ENCODE data around the gene OTOA.
"Not testable (repeated sequence)": the region's sequence is repeated elsewhere in the genome, so short reads cannot be mapped to it uniquely, and the experiment has no call there.

The OTOA gene

GRCh38 chr16:21720533-21720932, 56.8 kb downstream of the OTOA start:
- no peak for DNase-seq (ENCODE audit: low read depth, low spot score)

- DNase-seq (ENCODE audit: low read depth, low spot score), result no peak
Observed at GRCh38 chr16:21722771-21723455, 59.1 kb downstream of the OTOA start.

DNA sequence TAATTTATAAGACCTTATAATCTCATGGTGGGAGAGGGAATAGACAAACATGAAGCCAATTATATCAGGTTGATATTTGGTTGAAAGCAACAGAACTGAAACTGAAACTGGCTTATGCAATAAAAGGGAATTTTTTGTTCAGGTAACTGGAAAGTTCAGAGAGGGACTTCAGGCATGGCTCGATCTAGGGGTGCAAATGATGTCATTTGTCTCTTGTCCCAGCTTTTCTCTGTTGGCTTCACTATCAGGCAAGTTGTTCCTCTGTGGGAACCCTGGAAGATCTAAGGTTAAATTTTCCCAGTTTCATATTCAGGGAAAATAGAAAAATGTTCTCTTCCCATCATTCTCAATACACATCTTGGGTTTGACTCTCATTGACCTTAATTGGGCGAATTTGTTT, 59.8 kb downstream of the OTOA start:
- DNase-seq (ENCODE audit: low read depth, low spot score), result no peak

GRCh38 chr16:21727344-21727743, 63.6 kb downstream of the OTOA start:
- DNase-seq (ENCODE audit: low read depth, low spot score), result no peak

GRCh38 chr16:21731233-21731632, 67.5 kb downstream of the OTOA start:
- not testable (repeated sequence) for DNase-seq (ENCODE audit: low read depth, low spot score)

DNA sequence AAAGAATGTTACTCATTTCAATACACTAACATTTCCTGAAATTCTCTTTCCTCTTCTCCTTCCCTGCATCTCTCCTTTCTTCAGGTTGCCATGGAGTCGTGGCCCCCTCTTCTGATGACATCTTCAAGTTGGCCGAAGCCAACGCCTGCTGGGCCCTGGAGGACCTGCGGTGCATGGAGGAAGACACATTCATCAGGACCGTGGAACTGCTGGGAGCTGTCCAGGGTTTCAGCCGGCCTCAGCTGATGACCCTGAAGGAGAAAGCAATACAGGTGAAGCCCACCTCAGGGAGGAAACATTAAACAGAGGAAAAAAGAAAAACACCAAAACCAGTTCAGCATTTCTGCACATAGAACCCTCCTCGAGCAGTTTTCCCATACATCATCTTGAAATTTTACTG, 76.9 kb downstream of the OTOA start:
- not testable (repeated sequence) for DNase-seq (ENCODE audit: low read depth, low spot score)

DNA sequence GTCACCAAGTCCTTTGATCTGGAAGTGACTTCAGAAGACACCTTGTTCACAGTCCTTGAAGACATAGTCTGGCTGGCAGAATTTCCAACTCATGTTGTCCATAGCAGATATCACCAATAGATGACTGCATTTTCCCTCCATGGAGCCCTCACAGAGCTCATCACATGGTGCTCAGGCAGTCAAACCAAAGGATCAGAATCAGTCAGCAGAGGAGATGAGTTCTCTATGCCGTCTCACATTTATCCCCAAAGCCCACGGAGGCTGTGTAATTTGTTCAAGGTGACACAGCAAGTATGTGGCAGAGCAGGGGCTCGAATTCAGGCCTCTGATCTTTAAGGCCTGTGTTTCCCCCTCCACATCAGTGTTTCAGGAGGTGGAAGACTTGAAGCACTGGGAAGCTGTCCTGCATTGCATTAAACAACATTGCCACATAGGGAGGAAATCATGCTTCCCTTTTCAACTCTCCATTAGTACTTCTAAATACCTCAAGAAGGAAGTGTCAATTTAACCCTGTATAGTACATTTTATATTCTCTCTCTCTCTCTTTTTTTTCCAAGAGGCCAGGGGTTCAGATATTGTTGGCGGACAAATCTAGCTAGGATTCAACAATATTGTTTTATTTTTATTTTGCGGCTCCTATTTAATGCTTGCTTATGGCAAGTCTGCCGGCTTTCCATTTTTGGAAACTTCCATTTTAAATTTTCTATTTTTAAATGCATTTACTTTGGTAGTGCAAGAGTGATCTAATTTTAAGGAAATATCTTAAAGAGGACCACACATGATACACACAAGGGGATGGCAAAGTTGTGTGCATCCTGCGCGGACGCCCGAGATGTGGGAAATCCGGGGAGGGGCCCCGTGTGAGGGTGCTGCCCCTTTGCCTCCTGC, 92.7 kb downstream of the OTOA start:
- DNase-seq (ENCODE audit: low read depth, low spot score), result not testable (repeated sequence)

DNA sequence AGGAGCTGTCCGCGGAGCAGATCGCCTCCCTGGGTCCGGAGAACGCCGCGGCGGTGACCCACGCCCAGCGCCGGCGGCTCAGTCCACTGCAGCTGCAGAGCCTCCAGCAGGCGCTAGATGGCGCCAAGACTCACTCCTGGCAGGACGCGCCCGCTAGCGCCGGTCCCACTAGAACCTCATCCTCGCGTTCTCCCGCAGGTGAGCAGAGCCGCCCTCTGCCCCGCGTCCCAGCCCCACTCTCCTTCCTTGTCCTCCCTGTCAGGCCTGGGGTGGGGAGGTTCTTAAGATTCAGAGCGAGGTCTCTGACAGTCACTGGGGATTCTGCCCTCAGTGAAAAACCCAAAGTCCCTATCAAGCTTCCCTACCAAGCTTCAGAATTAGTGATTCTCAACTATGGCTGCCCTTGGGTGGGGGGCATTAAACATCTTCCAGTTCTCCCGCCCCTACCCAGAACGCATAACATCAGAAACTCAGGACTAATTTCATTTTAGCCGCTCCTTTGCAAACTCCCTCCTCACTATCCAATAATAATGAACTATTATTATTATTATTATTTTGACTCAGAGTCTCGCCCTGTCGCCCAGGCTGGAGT, 93.4 kb downstream of the OTOA start:
- DNase-seq (ENCODE audit: low read depth, low spot score), result not testable (repeated sequence)

GRCh38 chr16:21768280-21768679, 104.5 kb downstream of the OTOA start:
- not testable (repeated sequence) for DNase-seq (ENCODE audit: low read depth, low spot score)

DNA sequence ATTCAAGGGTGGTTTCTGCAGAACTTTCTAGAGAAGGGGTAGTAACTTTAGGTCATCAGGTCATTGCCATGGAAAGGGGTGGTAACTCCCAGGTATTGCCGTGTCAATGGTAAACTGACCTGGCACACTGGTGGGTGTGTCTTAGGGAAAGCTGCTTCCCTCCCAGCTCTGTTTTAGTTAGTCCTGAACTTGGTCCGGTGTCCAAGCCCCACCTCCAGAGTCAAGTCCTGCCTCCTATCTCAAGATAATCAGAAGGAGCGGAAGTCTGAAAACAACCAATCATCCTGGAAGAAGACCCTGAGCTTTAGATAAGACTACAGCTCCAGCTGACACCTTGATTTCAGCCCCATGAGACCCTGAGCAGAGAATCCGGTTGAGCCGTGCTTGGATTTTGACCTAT, 105.0 kb downstream of the OTOA start:
- not testable (repeated sequence) for DNase-seq (ENCODE audit: low read depth, low spot score)

DNA sequence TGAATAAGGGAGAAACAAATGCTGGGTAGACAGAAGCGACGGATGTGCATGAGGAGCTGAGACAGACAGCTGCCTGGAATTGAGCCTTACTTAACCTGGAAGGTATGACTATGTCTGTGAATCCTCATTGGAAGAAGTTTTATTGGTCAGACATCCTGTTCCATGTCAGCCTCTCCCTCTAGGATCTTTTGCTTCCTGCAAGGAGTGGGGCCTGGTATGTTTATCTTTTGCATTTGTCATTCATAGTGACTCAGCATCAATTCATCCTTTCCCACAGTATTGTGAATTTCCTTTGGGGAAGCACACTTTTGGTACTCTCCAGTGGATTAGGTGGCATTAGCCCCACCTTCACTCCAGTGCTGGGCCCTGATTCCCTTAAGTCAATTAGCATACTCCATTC, 105.5 kb downstream of the OTOA start:
- not testable (repeated sequence) for DNase-seq (ENCODE audit: low read depth, low spot score)

- not testable (repeated sequence) for DNase-seq (ENCODE audit: low read depth, low spot score)
Observed at GRCh38 chr16:21770584-21770983, 106.8 kb downstream of the OTOA start.

GRCh38 chr16:21772547-21773206, 108.9 kb downstream of the OTOA start:
- not testable (repeated sequence) for DNase-seq (ENCODE audit: low read depth, low spot score)

DNA sequence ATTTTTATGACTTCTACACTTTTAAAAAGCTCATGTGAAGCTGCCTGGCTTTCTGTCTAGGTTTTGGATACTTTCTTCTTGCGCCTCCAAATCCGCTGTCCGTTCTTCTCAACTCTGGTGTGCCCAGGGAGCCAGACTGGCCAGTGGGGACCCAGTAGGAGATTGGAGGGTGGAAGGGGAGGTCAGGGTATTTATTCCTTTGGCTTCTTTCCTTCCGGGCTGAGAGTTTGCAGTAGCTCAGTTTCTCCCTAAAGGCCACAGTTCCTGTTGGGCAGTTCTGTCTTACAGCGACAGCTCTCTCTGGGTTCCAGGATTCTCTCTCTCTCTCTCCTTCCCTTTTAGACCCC, 109.4 kb downstream of the OTOA start:
- not testable (repeated sequence) for DNase-seq (ENCODE audit: low read depth, low spot score)

- DNase-seq (ENCODE audit: low read depth, low spot score), result not testable (repeated sequence)
Observed at GRCh38 chr16:21780525-21780924, 116.8 kb downstream of the OTOA start.

DNA sequence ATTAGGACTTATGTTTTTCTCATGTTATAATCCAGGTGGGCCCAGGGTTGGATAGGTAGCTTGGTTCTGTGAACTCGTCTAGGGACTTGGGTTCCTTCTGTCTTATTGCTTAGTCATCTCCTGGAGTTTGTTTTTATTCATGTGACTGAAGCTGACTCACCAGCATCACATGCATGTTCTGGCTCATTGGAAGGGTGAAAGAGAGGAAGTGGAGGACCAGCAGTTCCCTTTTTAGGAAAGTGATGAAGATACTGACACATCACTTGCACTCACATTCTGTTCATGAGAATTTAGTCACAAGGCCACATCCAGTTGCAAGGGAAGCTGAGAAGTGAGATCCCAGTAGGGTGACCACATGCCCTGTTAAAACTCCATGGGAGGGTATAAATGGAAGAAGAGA, 126.7 kb downstream of the OTOA start:
- not testable (repeated sequence) for DNase-seq (ENCODE audit: low read depth, low spot score)

DNA sequence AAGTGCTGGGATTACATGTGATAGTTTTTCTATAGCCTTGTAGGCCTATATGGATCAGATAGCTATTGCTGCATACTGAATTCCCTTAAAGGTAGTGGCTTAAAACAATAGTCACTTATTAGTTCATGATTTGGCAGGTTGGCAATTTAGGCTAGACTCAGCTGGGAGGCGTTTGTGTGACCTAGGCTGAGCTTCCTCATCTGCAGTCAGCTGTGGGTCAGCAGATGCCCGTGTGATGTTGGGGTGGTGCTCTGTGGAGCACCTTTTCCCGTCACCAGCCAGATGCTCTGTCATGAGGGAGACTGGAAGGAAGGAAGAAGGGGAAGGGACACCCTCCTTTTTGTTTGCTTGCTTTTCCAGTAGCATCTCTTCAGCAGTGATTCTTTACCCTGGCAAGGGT, 129.5 kb downstream of the OTOA start:
- not testable (repeated sequence) for DNase-seq (ENCODE audit: low read depth, low spot score)

DNA sequence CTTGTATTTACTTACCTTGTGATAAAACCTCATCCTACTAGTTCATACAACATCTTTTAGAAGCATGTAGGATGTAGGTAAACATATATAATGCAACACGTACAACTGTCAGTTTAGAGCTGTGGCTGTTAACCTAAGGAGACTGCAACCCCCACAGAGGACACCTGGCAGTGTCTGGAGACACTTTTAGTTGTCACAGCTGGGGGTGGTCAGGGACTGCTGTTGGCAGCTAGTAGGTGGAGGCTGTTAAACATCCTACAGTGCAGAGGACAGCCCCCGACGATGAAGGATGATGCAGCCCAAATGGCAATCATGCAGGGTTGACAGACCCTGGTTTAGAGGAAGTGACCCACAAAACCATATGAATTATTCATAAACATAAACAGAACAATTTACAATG, 134.8 kb downstream of the OTOA start:
- not testable (repeated sequence) for DNase-seq (ENCODE audit: low read depth, low spot score)

DNA sequence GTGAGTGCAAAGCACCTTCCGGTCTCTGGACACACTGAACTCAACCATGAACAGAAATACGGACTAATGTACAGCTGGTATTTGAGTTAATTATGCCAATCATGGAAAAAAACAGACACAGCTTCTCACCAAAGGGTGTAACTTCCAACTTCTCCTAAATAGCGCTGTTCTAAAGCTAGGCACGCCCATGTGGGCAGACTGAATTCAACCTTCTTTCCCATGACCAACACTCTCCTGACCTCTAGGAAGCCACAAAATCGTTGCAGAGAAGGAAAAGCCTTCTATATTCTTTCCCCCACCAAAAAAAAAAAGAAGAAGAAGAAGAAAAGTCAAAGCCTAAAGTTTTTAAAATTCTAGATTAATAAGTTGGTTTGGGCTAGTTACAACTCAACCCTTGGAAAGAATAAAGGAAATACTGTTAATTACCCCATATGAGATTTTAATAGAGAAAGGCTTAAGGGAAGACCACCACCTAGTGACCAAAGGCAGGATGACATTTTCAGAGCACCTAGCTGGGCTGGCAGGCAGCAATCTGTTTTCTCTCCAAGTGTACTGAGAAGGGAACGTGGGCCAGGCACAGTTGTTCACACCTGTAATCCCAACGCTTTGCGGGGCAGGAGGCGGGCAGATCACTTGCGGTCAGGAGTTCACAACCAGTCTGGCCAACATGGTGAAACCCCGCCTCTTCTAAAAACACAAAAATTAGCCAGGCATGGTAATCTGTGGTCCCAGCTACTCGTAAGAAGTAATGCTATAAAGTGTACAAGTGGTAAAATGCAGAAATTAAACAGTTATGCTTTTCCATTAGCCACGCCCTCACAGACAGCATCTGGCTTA, 138.0 kb downstream of the OTOA start:
- DNase-seq (ENCODE audit: low read depth, low spot score), result not testable (repeated sequence)

- DNase-seq (ENCODE audit: low read depth, low spot score), result not testable (repeated sequence)
Observed at GRCh38 chr16:21802375-21802663, 138.6 kb downstream of the OTOA start.
